Thyroid gland (tissue), 4 donors: ENCODE data around the gene HMCES. TPM values are rescaled to one million over a fixed set of nuclear protein-coding genes. Genes with fewer than 3 reads are reported as not detected.
A peak's percentile ranks its signal among the peaks of the same experiment; 100 is the strongest.

Experiments used
- DNase-seq, 2 donors: peaks; one replicate each; pipeline ENCODE4 v3.0.0-alpha.2; 2019
- H3K27ac ChIP-seq, 3 donors: fragments of 200-600 bp; sonication (generic); 1 replicate in 2 of 3; 2 replicates in 1 of 3; pipeline ENCODE4 v1.5.1; 2016 to 2019; ENCODE audit warnings: mild to moderate bottlenecking in 1 of 3, moderate library complexity in 1 of 3
- H3K27me3 ChIP-seq: fragments of 200-600 bp; sonication (generic); one replicate; pipeline ENCODE4 v1.5.1; 2019
- H3K36me3 ChIP-seq, 2 donors: fragments of 200-600 bp; sonication (generic); one replicate each; pipeline ENCODE4 v1.5.1; 2016 to 2019
- H3K4me1 ChIP-seq, 2 donors: fragments of 200-600 bp; sonication (generic); one replicate each; pipeline ENCODE4 v1.5.1; 2017 to 2019
- H3K4me3 ChIP-seq, 3 donors: fragments of 200-600 bp; sonication (generic); replicated peaks in 1 of 3; 1 replicate in 2 of 3; 2 replicates in 1 of 3; pipeline ENCODE4 v1.5.1; 2016; ENCODE audit warnings: mild to moderate bottlenecking in 1 of 3
- H3K9me3 ChIP-seq: fragments of 200-600 bp; sonication (generic); one replicate; pipeline ENCODE4 v1.5.1; 2017
- POLR2A ChIP-seq, 2 donors: fragments of 450-650 bp; IDR thresholded peaks; one replicate each; pipeline ENCODE4 v1.6.1; 2017; ENCODE audit warnings: antibody characterized with exemption in 2 of 2, mild to moderate bottlenecking in 2 of 2, moderate library complexity in 1 of 2
- WGBS, 2 donors: methylation state at CpG; one replicate each; pipeline ENCODE4 v1.1.5; 2017; 5-methylcytosine and 5-hydroxymethylcytosine counted together
- intact Hi-C: fragments of 100-400 bp; cut with DNase I; formaldehyde crosslinking; loops from one replicate; pipeline ENCODE4 v1.15.1; 2023
- total RNA-seq, 4 donors: library from RNA; depleted of rRNA; stranded (reverse); fragments of >200 nt; gene quantifications; one replicate each; pipeline ENCODE4 v1.2.3, GENCODE V29; 2016
- TF ChIP-seq, protein P1 (sequence below), 6 experiments: fragments of 200-600 bp in 3 of 6; fragments of 450-650 bp in 3 of 6; sonication (generic) in 3 of 6; IDR thresholded peaks; one replicate each; pipeline ENCODE4 v1.5.1; 2016 to 2019; ENCODE audit warnings: antibody characterized with exemption in 6 of 6, mild to moderate bottlenecking in 2 of 6, inconsistent platforms in 1 of 6, moderate library complexity in 1 of 6

The HMCES gene
- total RNA-seq, 4 donors from 2014 or later, result 23.7 to 30.9 (median 26.0) TPM

DNA sequence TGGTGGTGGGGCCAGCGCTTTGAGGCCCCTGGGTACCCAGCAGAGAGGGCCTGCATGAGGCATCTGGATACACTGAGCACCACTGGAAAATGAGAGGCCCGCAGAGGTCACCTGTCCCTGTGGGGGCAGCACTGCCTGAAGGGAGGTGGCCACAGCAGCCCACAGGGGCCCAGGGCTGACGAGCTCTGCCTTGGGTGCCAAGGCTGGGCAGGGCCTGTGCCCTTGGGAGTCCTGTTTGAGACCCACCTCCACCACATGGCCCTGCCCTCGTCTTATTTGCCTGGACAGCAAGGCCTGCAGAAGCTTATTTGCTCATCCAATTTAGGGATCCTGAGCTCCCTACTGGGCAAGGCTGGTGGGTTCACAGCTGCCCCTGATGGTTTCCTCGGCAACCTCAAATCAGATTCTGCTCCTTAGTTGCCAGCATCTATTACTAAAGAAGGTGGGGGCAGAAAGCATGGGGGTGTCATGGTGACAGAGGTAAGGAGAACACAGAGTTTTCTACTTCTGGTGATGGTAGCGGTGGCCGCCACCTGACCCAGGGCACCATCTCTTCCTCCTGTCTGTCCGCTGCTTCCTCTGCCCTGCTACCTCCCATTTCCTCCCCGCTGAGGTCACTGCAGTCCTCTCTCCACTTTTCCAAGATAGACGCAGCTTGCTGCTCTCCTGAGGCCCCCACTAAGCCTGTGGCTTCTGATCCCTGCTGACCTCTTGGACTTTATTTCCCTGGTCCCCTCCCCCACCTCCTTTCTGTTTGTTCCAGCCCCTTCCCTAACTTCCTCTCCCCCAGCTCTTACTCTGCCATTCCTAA, 62.9 kb downstream of the HMCES start:
- Histone ChIP-seq H3K27me3 (no peaks in the 10 kb centered on the region), H3K4me3 (no peak overlapping the region), H3K36me3 (no peaks in the 10 kb centered on the region), H3K27ac (peak overlapping the region in 1 of 3 donors; percentile 3), H3K4me1 (peaks cover 5 to 11% of the 10 kb centered on the region in 2 donors), H3K9me3 (no peaks in the 10 kb centered on the region)
- intact Hi-C loops, result no loop called here
- WGBS, 2 donors, result 81 to 83% methylated on average over 9 to 10 of the region's 10 CpGs
- DNase-seq, result peak in 1 of 2 donors; percentile 13
- TF ChIP-seq, protein P1, sequence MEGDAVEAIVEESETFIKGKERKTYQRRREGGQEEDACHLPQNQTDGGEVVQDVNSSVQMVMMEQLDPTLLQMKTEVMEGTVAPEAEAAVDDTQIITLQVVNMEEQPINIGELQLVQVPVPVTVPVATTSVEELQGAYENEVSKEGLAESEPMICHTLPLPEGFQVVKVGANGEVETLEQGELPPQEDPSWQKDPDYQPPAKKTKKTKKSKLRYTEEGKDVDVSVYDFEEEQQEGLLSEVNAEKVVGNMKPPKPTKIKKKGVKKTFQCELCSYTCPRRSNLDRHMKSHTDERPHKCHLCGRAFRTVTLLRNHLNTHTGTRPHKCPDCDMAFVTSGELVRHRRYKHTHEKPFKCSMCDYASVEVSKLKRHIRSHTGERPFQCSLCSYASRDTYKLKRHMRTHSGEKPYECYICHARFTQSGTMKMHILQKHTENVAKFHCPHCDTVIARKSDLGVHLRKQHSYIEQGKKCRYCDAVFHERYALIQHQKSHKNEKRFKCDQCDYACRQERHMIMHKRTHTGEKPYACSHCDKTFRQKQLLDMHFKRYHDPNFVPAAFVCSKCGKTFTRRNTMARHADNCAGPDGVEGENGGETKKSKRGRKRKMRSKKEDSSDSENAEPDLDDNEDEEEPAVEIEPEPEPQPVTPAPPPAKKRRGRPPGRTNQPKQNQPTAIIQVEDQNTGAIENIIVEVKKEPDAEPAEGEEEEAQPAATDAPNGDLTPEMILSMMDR (IDR thresholded peaks at IDR 0.05), result no peak
- TF ChIP-seq POLR2A (IDR thresholded peaks at IDR 0.05), result no peak

DNA sequence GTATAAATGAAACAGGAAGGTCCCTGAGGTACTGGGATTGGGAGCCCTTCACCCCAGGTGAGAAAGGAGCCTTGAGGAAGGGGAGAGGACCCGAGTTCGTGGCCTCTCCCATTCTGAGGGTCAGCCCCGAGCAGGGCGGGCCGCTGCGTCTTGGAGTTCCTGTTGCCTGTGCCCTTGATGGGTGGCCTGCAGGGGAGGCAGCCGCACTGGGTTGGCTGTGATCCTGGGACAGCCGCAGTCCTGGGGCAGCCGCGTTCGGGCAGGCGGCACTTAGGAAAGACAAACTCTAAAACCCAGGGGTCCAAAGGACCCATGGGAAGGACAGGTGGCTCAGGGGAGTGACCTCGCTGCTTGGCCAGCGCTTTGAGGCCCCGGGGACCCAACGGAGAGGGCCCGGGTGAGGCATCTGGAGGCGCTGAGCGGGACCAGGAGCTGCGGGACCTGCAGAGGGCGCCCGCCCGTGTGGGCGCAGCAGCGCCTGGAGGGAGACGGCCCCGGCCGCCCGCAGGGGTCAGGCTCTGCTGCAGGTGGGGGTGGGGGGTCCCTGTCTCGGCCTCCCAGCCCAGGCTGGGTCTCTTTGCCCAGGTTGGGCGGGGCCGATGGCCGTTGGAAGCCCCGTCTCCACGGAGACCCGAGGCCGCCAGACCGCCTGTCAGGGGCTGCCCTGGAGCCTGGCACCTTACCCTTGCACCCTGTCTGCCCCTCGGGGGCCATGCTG, 65.1 kb downstream of the HMCES start:
- intact Hi-C loops, result no loop called here
- WGBS, 2 donors, result 0 to 27% methylated on average over 3 to 10 of the region's 39 CpGs
- H3K4me3 ChIP-seq, result no peak overlapping the region

DNA sequence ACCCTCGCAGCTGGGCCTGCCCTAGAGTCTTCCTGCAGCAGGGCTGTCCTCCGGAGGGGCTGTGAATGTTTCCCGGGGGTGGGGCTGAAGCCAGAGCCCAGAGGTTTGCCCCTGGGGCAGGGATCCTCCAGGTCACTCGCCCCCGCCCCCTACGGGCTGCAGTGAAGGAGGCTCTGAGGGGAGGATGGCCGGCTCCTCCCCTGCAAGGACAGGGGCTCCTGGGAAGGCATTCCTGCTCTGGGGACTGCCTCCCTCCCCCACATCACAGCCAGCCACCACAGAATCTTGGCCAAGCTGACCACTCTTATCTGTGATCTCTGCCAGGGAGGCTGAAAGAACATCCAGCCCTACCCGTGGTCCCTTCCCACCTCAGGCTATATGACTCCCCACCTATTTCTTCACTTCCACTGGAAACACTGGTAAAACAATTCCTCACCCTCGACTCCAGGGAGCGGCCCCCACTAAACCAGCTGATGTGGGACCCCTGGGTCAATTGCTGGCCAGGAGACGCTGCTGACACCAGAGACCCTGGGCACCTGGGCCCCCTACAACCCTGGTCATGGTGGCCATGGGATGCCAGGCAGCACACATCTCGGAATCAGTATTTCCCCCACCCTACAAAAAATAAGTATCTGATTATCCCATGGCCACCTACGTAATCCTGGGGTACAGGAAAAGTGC, 66.0 kb downstream of the HMCES start:
- peaks cover 12 to 22% of the 10 kb centered on the region in 2 donors for H3K4me1 ChIP-seq
- no peak overlapping the region for H3K4me3 ChIP-seq
- no peaks in the 10 kb centered on the region for H3K9me3 ChIP-seq
- H3K36me3 ChIP-seq, result no peaks in the 10 kb centered on the region
- intact Hi-C loops, result no loop called here
- no peak for TF ChIP-seq POLR2A (IDR thresholded peaks at IDR 0.05)
- TF ChIP-seq, protein P1 (IDR thresholded peaks at IDR 0.05), result no peak
- WGBS, 2 donors, result 68 to 82% methylated on average over 3 to 6 of the region's 13 CpGs
- H3K27ac ChIP-seq, result no peak overlapping the region
- no peaks in the 10 kb centered on the region for H3K27me3 ChIP-seq
- DNase-seq, result no peak

More for the DNA sequence above, 65.1 kb downstream of the HMCES start:
- no peak overlapping the region for H3K27ac ChIP-seq
- DNase-seq, result peak; percentile 14 to 24
- H3K4me1 ChIP-seq, result peaks cover 12 to 22% of the 10 kb centered on the region in 2 donors
- no peak for TF ChIP-seq POLR2A (IDR thresholded peaks at IDR 0.05)
- TF ChIP-seq, protein P1 (IDR thresholded peaks at IDR 0.05), result peak in 4 of 6 experiments; percentile 21 to 61 (median 31)
- H3K27me3 ChIP-seq, result no peaks in the 10 kb centered on the region
- H3K9me3 ChIP-seq, result no peaks in the 10 kb centered on the region
- no peaks in the 10 kb centered on the region for H3K36me3 ChIP-seq

DNA sequence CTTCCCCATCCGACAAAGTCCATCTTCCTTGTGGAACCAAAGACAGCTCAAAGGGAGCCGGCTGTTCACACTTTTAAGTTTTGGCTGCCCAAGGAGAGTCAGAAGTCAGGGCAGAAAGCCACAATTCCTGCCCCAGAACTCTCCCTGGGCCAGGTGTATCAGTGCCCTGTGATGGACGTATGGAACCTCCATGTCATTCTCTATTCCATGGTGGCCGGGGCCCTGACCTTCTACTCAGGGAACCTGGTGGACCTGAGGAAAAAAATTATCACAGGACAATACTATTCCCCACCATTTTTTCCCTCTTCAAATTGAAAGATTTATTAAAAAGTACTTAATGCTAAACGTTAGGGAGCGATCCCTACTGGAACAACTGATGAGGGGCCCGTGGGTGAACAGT, 66.6 kb downstream of the HMCES start:
- peaks cover 12 to 22% of the 10 kb centered on the region in 2 donors for H3K4me1 ChIP-seq
- TF ChIP-seq POLR2A (IDR thresholded peaks at IDR 0.05), result no peak
- TF ChIP-seq, protein P1 (IDR thresholded peaks at IDR 0.05), result no peak
- intact Hi-C loops, result no loop called here

More for the DNA sequence above, 66.6 kb downstream of the HMCES start:
- Histone ChIP-seq H3K9me3 (no peaks in the 10 kb centered on the region), H3K27ac (no peak overlapping the region), H3K36me3 (no peaks in the 10 kb centered on the region), H3K4me3 (no peak overlapping the region), H3K27me3 (no peaks in the 10 kb centered on the region)
- WGBS, 2 donors, result 93 to 97% methylated on average over 7 of the region's 7 CpGs
- DNase-seq, result no peak
